Measurements from ENCODE around the gene IQSEC1. TPM values are rescaled to one million over a fixed set of nuclear protein-coding genes. Genes with fewer than 3 reads are reported as not detected.

Gene IQSEC1
- total and polyA plus RNA-seq, 9 of the 15 experiments (the other 6 are each of a cell fraction or from before 2014, with no cell fraction given): 0.56 to 39.0 (median 6.8) TPM

GRCh38 chr3:13065727-13066126, 7.5 kb downstream of the IQSEC1 start:
- no peaks in the 10 kb centered on the region for H3K9me3 ChIP-seq (replicated peaks; ENCODE audit: control insufficient read depth, insufficient read depth, low read depth, low read length)
- no TSS peak for BruUV-seq (replicated peaks)
- ChIA-PET CTCF (ENCODE audit: low intra/inter-chr PET ratio) (no interaction called here), POLR2A (interaction anchor here (0.5 to 1.4 kb wide), 4 partner anchors 9 to 354 kb away, joined by 3 to 4 read pairs (median 4); no protein-coding TSS in a partner anchor)
- H3K36me3 ChIP-seq (ENCODE audit: control insufficient read depth, insufficient read depth, low read length): no peaks in the 10 kb centered on the region
- H3K4me3 ChIP-seq: no peak overlapping the region
- FAIRE-seq (no peak), ATAC-seq (no peak), DNase-seq (ENCODE audit: extremely low read depth in 1 of 4, low spot score in 3 of 4) (no peak)
- H3K4me1 ChIP-seq (replicated peaks in 1 of 2; ENCODE audit: control insufficient read depth in 2 of 2, insufficient read depth in 2 of 2, low read length in 2 of 2): peaks cover 0 to 17% of the 10 kb centered on the region in 2 experiments; a peak in 3 of 5 replicates
- H2AFZ ChIP-seq (ENCODE audit: low read depth, low read length): no peak overlapping the region
- intact Hi-C loops (cut with micrococcal nuclease): no loop called here
- H3K9ac ChIP-seq (ENCODE audit: insufficient read depth in 1 of 2, low read depth in 2 of 2, low read length in 2 of 2): no peak overlapping the region
- peaks cover 12% of the 10 kb centered on the region; the same call in 1 of the 2 replicates for H4K20me1 ChIP-seq (replicated peaks; ENCODE audit: control insufficient read depth, insufficient read depth, low read length)
- H3K27ac ChIP-seq (ENCODE audit: extremely low read depth, low read depth, low read length): no peak overlapping the region
- no peaks in the 10 kb centered on the region for H3K79me2 ChIP-seq (ENCODE audit: control insufficient read depth, insufficient read depth, low read length)
- H3K9me1 ChIP-seq (ENCODE audit: control insufficient read depth, insufficient read depth, low read length): no peaks in the 10 kb centered on the region
- H3K4me2 ChIP-seq (ENCODE audit: insufficient read depth, low read length): no peak overlapping the region
- in situ Hi-C loops (cut with MboI): no loop called here
- peaks cover 26 to 63% of the 10 kb centered on the region in 2 experiments; a peak in 4 of 5 replicates for H3K27me3 ChIP-seq (ENCODE audit: control insufficient read depth in 2 of 2, insufficient read depth in 2 of 2, low read length in 2 of 2)
- WGBS (ENCODE audit: insufficient coverage, low coverage, missing lambda C conversion rate): 26% methylated on average over 4 of the region's 4 CpGs
- TF ChIP-seq HDAC6 (IDR thresholded peaks at IDR 0.05; ENCODE audit: low read depth, low read length) (no peak), BCLAF1 (IDR thresholded peaks at IDR 0.05; ENCODE audit: borderline replicate concordance in 1 of 2, control insufficient read depth in 1 of 2, low read depth in 2 of 2, low read length in 1 of 2) (no peak), JUND (IDR thresholded peaks at IDR 0.05; ENCODE audit: borderline replicate concordance, low read depth, low read length) (no peak), JUND (tag; IDR thresholded peaks at IDR 0.05; ENCODE audit: borderline replicate concordance, low read depth, low read length) (no peak), ZBTB43 (CRISPR knock-in tag; IDR thresholded peaks at IDR 0.05) (no peak), ZFP30 (CRISPR knock-in tag; IDR thresholded peaks at IDR 0.05; ENCODE audit: borderline replicate concordance) (no peak), SAFB (IDR thresholded peaks at IDR 0.05; ENCODE audit: borderline replicate concordance, low read depth, low read length) (no peak), RNF219 (CRISPR knock-in tag; IDR thresholded peaks at IDR 0.05) (no peak), JUNB (CRISPR knock-in tag; conservative IDR thresholded peaks at IDR 0.05) (no peak), BRD9 (IDR thresholded peaks at IDR 0.05; ENCODE audit: low read depth, partially characterized antibody) (no peak), ZNF316 (IDR thresholded peaks at IDR 0.05) (no peak), MTF1 (CRISPR knock-in tag; IDR thresholded peaks at IDR 0.05; ENCODE audit: borderline replicate concordance) (no peak), ZNF699 (CRISPR knock-in tag; IDR thresholded peaks at IDR 0.05; ENCODE audit: insufficient replicate concordance) (no peak), BHLHE40 (IDR thresholded peaks at IDR 0.05; ENCODE audit: low read length) (no peak), TCF7L2 (IDR thresholded peaks at IDR 0.05; ENCODE audit: low read depth, low read length) (no peak), COPS2 (conservative IDR thresholded peaks at IDR 0.05) (no peak)
